HepG2 (cell line): ENCODE data around the gene DLG2. TPM values are rescaled to one million over a fixed set of nuclear protein-coding genes. Genes with fewer than 3 reads are reported as not detected.

Source experiments
- ATAC-seq: fragments of 200-7000 bp; cut with Tn5 transposase; 3 replicates; pipeline ENCODE4 v1.9.1; 2020; ENCODE audit warnings: mild to moderate bottlenecking, moderate library complexity
- BruUV-seq: library from RNA; stranded (reverse); fragments of 400-500 nt; replicated peaks from 2 replicates; lab custom pipeline; 2021; lab: Mats Ljungman, UMichigan
- CTCF ChIA-PET: fragments of 300-600 bp; formaldehyde crosslinking; extraction: SDS; loops from one replicate; lab custom pipeline; 2021; ENCODE audit warnings: low total read pairs, inconsistent platforms, low intra/inter-chr PET ratio; lab: Yijun Ruan, JAX
- POLR2A ChIA-PET: fragments of 350-600 bp; sonication (Branson Sonifier 250); formaldehyde crosslinking; loops from one replicate; lab custom pipeline; 2020; ENCODE audit warnings: antibody characterized with exemption, inconsistent platforms; lab: Yijun Ruan, JAX
- DNase-seq: peaks from one replicate; pipeline ENCODE4 v3.0.0-alpha.2; 2015; ENCODE audit warnings: low spot score
- FAIRE-seq: peaks from 3 replicates; lab custom pipeline; 2011; peaks lifted over from hg19 to GRCh38; lab: Jason Lieb, UNC
- H2AFZ ChIP-seq: one replicate; pipeline ENCODE4 v1.6.1; 2011; ENCODE audit warnings: low read length, inconsistent platforms
- H3K27ac ChIP-seq: fragments of 300-600 bp; 3 replicates; pipeline ENCODE4 v1.8.0; 2011; ENCODE audit warnings: mixed run types, mild to moderate bottlenecking, mixed read lengths, low read length, inconsistent platforms; ENCODE audit not compliant: insufficient read depth; ENCODE audit errors: extremely low read length
- H3K27me3 ChIP-seq, 2 experiments: fragments of 200-600 bp in 1 of 2; 2 replicates in 1 of 2; 3 replicates in 1 of 2; pipeline versions ENCODE4 v1.6.0 to v1.8.0; 2011; ENCODE audit warnings: low read length in 2 of 2, mild to moderate bottlenecking in 2 of 2, moderate library complexity in 2 of 2, inconsistent platforms in 1 of 2; ENCODE audit not compliant: insufficient read depth in 2 of 2, control insufficient read depth in 1 of 2
- H3K36me3 ChIP-seq, 2 experiments: fragments of 200-600 bp in 1 of 2; replicated peaks in 1 of 2; 2 replicates in 1 of 2; 3 replicates in 1 of 2; pipeline versions ENCODE4 v1.5.1 to v1.8.0; 2011; ENCODE audit warnings: low read length in 2 of 2, inconsistent platforms in 1 of 2; ENCODE audit not compliant: insufficient read depth in 2 of 2, control insufficient read depth in 1 of 2
- H3K4me1 ChIP-seq: 2 replicates; pipeline ENCODE4 v1.5.1; 2012; ENCODE audit warnings: low read length, inconsistent platforms; ENCODE audit not compliant: insufficient read depth
- H3K4me2 ChIP-seq: 2 replicates; pipeline ENCODE4 v1.6.0; 2011; ENCODE audit warnings: low read depth, low read length, inconsistent platforms
- H3K4me3 ChIP-seq, 3 experiments: fragments of 200-600 bp in 1 of 3; sonication (generic), shearing (Covaris generic) in 1 of 3; replicated peaks in 1 of 3; 2 replicates each; pipeline ENCODE4 v1.5.1; 2011 to 2016; ENCODE audit warnings: low read length in 3 of 3, inconsistent platforms in 2 of 3, low read depth in 2 of 3, mild to moderate bottlenecking in 2 of 3, control low read depth in 1 of 3, mixed read lengths in 1 of 3; ENCODE audit not compliant: insufficient read depth in 1 of 3
- H3K79me2 ChIP-seq: one replicate; pipeline ENCODE4 v1.6.1; 2011; ENCODE audit warnings: low read length, inconsistent platforms; ENCODE audit not compliant: insufficient read depth
- H3K9ac ChIP-seq: 2 replicates; pipeline ENCODE4 v1.6.0; 2011; ENCODE audit warnings: mild to moderate bottlenecking, low read depth, low read length, inconsistent platforms; ENCODE audit not compliant: insufficient read depth
- H3K9me3 ChIP-seq: 2 replicates; pipeline ENCODE4 v1.5.1; 2012; ENCODE audit warnings: mild to moderate bottlenecking, low read length
- H4K20me1 ChIP-seq: 2 replicates; pipeline ENCODE4 v1.6.0; 2011; ENCODE audit warnings: inconsistent platforms, mild to moderate bottlenecking, low read length, moderate library complexity; ENCODE audit not compliant: insufficient read depth
- CREM ChIP-seq, 2 experiments: sonication (generic) in 1 of 2; formaldehyde crosslinking in 1 of 2; IDR thresholded peaks; 2 replicates each; pipeline versions ENCODE4 v1.4.0 to v1.6.1; 2016 to 2020; ENCODE audit warnings: antibody characterized with exemption in 1 of 2, mild to moderate bottlenecking in 1 of 2, missing genetic modification reagents in 1 of 2
- FOSL2 ChIP-seq: sonication (generic); formaldehyde crosslinking; IDR thresholded peaks from 2 replicates; pipeline ENCODE4 v1.4.0; 2020; ENCODE audit warnings: missing genetic modification reagents
- MBD4 ChIP-seq: IDR thresholded peaks from 2 replicates; pipeline ENCODE4 v1.6.1; 2012; ENCODE audit warnings: low read length, inconsistent platforms, borderline replicate concordance
- SIX1 ChIP-seq: sonication (generic); formaldehyde crosslinking; IDR thresholded peaks from 2 replicates; pipeline ENCODE4 v1.4.0; 2020; ENCODE audit warnings: missing genetic modification reagents, borderline replicate concordance
- TSC22D2 ChIP-seq: sonication (generic); formaldehyde crosslinking; IDR thresholded peaks from 2 replicates; pipeline ENCODE4 v1.5.1; 2020; ENCODE audit warnings: missing genetic modification reagents, mild to moderate bottlenecking, borderline replicate concordance
- ZC3H4 ChIP-seq: sonication (generic); formaldehyde crosslinking; IDR thresholded peaks from 2 replicates; pipeline ENCODE4 v1.4.0; 2020; ENCODE audit warnings: missing genetic modification reagents, borderline replicate concordance
- WGBS: methylation state at CpG from one replicate; pipeline ENCODE4 v1.1.6; 2017; ENCODE audit warnings: low lambda C conversion rate; 5-methylcytosine and 5-hydroxymethylcytosine counted together
- in situ Hi-C: cut with HindIII; loops from 2 replicates; pipeline ENCODE4 v1.10.0; 2017; ENCODE audit warnings: low pct_unique_long_range_greater_than_20kb; ENCODE audit not compliant: extremely low pct_ligation_motif_present
- intact Hi-C: fragments of 100-400 bp; cut with micrococcal nuclease; formaldehyde crosslinking; loops from one replicate; pipeline ENCODE4 v1.10.0; 2022; ENCODE audit not compliant: unreplicated experiment
- polyA plus RNA-seq, 8 experiments: library from polyadenylated mRNA; depleted of rRNA in 3 of 8; stranded (reverse) in 7 of 8; unstranded in 1 of 8; fragments of >200 nt; fragmentation: Illumina TruSeq in 4 of 8; extraction: Trizol in 4 of 8; gene quantifications; 2 replicates each; pipeline versions ENCODE4 v1.2.1 to v1.2.3, GENCODE V29; 2011 to 2016; ENCODE audit warnings: low read depth in 4 of 8, missing spikeins in 1 of 8, mixed read lengths in 1 of 8; ENCODE audit not compliant: insufficient read depth in 1 of 8
- total RNA-seq, 5 experiments: library from RNA; depleted of rRNA; stranded (reverse); fragments of >200 nt; fragmentation: Illumina TruSeq; extraction: Trizol; gene quantifications; 2 replicates each; pipeline ENCODE4 v1.2.3, GENCODE V29; 2016; ENCODE audit warnings: low read depth in 1 of 5
- TF ChIP-seq, protein P1 (sequence below): sonication (generic); formaldehyde crosslinking; IDR thresholded peaks from 2 replicates; pipeline ENCODE4 v1.4.0; 2020; ENCODE audit warnings: missing genetic modification reagents
- TF ChIP-seq, protein P2 (sequence below): IDR thresholded peaks from 2 replicates; pipeline ENCODE4 v1.6.1; 2016

The DLG2 gene
- total and polyA plus RNA-seq, 2 of the 13 experiments (the other 11 are each of a cell fraction or from before 2014, with no cell fraction given): 0.46 to 1.0 TPM

DNA sequence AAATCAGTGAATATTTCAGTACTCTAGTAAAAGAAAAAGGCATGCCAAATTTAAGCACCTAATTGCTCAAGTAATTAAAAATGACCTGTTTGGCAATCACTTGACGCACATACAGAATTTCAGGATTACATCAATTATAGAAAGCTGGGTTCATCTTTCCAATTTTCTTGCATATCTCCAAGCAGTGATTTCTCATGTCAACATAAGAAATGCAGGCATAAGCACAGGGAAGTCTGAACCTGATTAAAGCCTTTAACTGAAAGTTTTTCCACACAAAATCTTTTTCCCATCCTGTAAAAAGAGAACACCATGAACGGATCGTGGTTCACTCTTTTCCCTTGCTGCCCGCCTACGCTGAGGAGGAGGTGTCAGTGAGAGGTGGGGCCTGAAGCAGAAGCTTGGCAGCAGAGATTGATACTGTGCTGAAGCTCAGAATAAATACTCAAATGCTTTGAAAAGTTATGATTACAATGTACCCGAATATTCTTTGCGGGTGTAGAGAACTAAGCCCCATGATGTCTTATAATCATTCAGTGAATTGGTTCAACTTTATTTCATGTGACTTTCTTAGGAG, 1636.9 kb downstream of the DLG2 start:
- Histone ChIP-seq H3K9me3 (no peaks in the 10 kb centered on the region), H4K20me1 (no peaks in the 10 kb centered on the region), H3K79me2 (no peaks in the 10 kb centered on the region), H3K27ac (no peak overlapping the region), H3K4me2 (no peak overlapping the region), H2AFZ (no peak overlapping the region), H3K4me3 (no peak overlapping the region), H3K9ac (no peak overlapping the region), H3K36me3 (no peaks in the 10 kb centered on the region), H3K27me3 (no peaks in the 10 kb centered on the region), H3K4me1 (no peaks in the 10 kb centered on the region)
- FAIRE-seq: no peak
- POLR2A ChIA-PET: no interaction called here
- WGBS: 36% methylated on average over 7 of the region's 7 CpGs
- no TSS peak for BruUV-seq
- ATAC-seq: no peak
- DNase-seq: no peak
- in situ Hi-C loops: no loop called here
- intact Hi-C loops: no loop called here
- CTCF ChIA-PET: no interaction called here
- TF ChIP-seq CREM (IDR thresholded peaks at IDR 0.05) (no peak), CREM (CRISPR knock-in tag; IDR thresholded peaks at IDR 0.05) (no peak), MBD4 (no peak), FOSL2 (CRISPR knock-in tag) (no peak), ZC3H4 (CRISPR knock-in tag) (no peak), TSC22D2 (CRISPR knock-in tag) (no peak), SIX1 (CRISPR knock-in tag) (no peak)
- TF ChIP-seq, protein P1, sequence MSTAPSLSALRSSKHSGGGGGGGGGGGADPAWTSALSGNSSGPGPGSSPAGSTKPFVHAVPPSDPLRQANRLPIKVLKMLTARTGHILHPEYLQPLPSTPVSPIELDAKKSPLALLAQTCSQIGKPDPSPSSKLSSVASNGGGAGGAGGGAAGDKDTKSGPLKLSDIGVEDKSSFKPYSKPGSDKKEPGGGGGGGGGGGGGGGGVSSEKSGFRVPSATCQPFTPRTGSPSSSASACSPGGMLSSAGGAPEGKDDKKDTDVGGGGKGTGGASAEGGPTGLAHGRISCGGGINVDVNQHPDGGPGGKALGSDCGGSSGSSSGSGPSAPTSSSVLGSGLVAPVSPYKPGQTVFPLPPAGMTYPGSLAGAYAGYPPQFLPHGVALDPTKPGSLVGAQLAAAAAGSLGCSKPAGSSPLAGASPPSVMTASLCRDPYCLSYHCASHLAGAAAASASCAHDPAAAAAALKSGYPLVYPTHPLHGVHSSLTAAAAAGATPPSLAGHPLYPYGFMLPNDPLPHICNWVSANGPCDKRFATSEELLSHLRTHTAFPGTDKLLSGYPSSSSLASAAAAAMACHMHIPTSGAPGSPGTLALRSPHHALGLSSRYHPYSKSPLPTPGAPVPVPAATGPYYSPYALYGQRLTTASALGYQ: no peak
- TF ChIP-seq, protein P2, sequence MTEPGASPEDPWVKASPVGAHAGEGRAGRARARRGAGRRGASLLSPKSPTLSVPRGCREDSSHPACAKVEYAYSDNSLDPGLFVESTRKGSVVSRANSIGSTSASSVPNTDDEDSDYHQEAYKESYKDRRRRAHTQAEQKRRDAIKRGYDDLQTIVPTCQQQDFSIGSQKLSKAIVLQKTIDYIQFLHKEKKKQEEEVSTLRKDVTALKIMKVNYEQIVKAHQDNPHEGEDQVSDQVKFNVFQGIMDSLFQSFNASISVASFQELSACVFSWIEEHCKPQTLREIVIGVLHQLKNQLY (CRISPR knock-in tag): no peak
